GM18519 (cell line): ENCODE measurements around the gene ZNF436.

Source experiments
- ATAC-seq: cut with Tn5 transposase; IDR thresholded peaks from one replicate; pipeline ENCODE4 v1.9.1; 2021; ENCODE audit warnings: mild to moderate bottlenecking, moderate library complexity; ENCODE audit not compliant: unreplicated experiment, low FRiP score

Gene ZNF436

DNA sequence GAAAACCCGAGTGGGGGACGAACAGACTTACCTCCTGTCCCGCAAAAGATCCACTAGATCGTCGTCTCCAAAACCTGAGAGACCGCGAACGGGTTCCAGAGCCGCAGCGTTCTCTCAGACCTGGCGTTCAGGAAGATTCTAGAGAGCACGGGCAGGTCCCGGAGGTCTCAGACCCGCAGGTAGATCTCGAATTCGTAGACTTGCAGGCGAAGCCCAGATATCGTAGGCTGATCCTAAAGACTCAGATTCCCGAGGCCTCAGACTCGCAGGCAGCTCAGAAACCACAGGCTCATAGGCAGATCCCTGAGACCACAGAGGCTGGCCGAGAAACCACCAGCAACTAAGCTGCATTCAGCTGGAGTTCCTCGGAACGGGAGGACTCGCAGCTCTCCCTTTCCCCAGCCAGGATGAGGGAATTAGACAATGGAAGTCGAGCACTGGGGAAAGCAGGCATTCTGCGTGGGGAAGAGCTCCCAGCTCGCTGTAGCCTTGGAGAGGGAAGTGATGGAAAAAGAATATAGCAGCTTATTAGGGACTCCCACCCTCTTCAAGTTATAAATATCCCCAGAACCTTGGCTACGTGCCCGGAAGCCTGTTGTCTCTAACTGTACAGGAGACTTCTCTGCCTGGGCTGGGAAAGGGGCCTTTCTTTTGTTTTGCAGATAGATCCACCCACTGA is at the start of gene ZNF436:
TSS of gene ZNF436 (minus strand) at position 502 of the 679 bp plus-strand sequence. CDS start 1,831 bp downstream, outside the sequence.
- ATAC-seq: no peak

DNA sequence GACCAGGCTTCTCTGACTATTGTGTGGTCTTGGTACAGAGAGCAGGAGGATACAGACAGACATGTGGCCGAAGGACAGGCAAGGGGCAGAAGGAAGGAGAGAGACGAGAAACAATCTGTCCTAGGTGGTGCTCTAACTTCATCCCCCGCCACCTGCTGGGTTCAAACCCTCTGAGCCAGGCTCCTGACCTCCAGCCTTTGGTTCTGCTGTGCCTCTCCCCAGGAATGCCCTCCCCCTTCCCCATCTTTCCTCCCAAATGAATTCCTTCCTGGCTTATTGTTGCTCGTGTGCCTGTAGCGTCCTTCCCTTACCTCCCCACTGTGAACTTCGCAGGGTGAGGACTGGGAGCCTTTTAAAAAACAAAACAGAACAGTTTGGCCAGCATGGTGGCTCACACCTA is 49.5 kb upstream of the ZNF436 start:
- ATAC-seq: no peak

DNA sequence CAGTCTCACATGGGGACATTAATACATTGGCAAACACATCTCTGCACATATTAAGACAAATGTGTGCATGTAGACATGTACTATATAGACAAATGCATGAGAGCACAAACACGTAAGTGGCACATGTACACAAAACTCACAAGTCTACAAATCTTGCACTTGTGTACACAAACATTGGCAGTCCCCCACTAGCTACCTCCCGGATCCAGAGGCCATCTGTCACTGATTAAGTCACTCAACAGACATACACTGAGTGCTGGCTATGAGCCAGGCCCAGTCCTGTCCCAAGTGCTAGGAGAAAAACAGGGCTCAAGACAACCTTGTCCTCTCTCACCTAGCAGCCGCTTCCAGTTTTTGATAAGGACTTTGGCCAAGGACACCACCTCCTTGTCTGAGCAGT is 47.9 kb upstream of the ZNF436 start:
- no peak for ATAC-seq

DNA sequence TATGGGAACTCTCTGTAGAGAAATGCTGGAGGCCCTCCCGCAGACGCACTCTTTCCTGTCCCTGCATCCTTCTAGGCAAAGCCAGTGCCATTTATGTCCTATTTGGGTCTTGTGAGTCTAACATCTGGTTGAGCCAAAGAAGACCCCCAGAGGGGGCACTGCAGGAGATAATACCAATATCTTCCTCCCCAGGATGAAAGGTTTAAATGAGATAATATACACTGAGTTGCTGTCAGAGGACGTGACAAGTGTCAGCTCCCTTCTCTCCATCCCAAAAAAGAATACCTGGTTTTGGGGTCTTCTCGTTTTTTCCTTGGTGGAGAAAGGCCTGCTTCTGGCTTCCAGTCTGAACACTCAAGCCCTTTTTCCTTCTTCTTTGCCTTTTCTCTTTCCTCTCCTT is 47.3 kb upstream of the ZNF436 start:
- ATAC-seq: no peak

DNA sequence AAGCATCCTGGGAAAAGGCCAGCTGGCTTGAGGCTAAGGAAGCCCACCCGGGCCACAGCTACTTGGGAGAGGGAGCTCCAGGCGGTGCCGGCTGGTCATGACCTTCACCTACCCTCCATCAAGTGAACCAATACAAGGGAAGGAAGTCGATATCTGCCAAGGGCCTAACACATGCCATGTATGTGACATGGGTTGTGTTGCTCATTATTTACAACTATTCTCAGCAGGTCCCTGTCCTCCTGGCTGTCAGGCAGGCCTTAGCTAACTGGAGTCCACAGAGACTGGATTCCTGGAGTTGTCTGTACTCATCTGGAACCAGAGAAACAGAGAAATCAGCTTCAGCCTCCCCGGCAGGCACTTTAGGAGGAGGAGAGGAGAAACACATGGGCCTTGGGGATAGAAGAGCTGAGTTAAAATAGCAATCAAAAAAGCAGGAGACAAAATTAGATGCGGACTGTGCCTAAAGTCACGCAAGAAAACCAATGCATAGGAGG is 39.2 kb upstream of the ZNF436 start:
- no peak for ATAC-seq

DNA sequence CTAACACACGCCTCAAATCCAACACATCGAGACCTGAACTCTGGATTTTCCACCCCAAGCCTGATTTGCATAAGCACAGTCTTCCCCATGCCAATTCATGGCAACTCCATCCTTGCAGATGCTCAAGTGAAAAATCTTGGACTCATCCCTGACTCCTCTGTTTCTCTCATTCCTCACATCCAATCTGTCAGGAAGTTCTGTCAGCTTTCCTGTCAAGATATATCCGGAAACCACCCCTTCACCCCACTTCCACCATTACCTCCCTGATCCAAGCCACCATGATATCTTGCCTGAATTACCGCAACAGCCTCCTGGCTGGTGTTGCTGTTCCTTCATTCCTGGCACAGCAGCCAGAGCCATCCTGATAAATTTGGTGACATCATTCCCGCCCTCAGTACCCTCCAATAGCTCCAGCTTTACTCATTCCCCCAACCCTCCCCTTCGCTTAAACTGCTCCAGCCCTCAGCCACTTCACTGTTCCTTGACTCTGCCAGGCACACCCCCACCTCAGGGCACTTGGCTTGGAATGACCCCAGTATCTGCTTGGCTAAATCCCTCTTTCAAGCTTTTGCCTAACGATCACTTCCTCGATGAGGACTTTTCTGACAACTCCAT is 37.5 kb upstream of the ZNF436 start:
- no peak for ATAC-seq

DNA sequence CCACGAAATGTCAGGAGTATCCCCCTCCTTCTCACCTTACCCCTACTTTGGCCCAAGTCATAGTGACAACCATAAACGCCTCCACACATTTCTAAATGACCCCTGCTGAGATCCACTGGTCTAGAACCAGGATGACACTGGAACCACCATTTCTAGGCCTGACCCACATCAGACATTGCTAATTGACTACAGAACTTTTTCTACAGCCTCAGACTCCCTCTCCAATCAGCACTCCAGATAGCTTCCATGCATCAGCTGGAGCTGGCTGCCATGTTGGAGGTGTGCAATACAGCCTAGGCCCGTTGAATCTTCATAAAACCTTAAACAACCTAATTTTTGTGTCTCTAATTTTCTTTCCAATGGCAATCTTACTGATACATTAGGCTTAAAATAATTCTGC is 36.3 kb upstream of the ZNF436 start:
- ATAC-seq: no peak

DNA sequence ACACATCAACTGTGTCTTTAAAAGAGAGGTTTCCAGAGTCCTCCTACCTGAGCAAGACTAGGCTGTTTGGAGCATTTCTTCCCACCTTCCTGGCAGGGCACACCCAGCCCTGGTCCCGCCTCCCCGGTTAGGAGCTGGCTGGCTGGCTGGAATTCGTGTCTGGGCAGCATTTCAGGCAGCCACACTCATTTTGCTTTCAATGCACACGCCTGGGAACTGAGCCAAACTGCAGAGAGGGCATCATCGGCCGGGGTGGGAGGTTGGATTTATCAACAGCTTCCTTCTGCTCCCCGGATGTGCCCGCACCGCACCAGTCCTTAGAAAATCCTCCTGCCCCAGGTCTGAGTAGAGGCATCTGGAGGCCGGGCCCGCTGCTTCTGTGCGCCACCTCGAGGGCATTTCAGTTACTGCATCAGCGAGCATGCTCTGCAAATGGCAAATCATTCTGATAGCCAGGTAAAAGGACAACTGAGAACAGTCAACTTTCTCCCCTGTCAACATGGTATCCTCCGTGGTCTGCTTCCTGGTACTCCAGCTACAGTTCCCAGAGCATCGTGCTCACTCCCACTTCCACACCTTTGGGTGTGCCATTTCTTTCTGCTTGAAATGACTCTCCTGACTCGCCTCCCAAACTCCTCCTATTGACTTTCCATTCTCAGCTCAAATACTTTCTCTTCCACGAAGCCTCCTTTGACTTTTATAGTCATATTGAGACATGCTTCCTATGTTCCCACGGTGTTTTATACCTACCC is 34.3 kb upstream of the ZNF436 start:
- no peak for ATAC-seq

DNA sequence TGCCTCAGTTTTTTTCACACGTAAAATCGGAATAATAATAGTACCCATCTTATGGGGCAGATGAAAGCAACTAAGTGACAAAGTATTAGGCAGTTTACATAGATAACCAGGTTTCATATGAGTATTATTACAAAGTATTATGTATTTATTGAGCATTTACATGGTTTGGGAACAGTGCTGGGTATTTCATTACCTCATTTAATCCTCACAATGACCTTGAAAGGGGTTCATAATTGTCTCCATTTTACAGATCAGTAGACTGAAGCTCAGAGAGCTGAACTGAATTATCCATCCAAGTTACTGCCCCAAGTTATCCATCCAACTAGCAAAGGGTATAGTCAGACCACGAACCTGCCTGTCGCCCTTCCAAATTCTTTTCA is 33.7 kb upstream of the ZNF436 start:
- no peak for ATAC-seq

DNA sequence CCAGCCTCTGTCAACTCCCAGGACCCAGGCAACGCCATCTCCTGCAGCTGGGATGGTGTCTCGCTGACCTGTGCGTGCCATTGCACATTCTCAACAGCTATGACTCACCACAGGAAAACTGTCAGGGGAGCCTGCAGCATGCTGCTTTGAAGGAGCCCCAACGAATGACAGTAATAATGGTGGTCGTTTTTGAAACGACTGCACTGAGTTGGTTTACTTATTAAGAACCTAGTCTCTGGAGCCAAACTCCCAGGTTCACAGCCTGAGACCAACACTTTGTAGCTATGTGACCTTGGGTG is 33.4 kb upstream of the ZNF436 start:
- no peak for ATAC-seq

DNA sequence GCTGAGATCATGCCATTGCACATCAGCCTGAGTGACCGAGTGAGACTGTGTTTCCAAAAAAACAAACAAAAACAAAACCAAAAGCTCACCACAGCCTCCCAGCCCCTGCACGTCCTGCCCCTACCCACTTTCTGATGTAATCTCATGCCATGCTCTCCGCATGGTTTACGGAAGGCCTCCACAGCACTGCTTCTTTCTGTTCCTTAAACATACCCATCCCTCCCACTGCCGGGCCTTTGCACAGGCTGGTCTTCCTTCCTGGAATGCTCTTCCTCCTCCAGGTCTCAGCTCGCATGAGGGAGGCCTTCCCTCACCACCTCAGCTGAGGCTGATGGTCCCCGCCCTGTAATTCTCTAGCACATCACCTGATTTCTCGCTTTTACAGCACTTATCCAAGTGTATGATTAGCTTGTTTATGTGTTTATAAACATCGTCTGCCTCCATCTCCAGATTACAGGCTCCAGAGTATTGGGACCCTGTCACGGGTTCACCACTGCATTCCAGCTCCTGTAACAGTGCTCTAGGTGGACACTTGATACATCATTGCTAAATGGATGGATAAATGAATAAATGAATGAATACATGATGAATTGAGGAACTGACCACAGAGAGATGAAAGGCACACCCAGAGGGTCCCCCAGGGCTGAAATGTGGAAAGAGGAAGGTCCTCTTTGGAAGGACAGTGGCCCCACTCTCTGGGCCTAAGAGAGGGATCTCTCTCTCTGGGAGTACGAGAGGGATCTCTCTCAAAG is 32.8 kb upstream of the ZNF436 start:
- no peak for ATAC-seq

DNA sequence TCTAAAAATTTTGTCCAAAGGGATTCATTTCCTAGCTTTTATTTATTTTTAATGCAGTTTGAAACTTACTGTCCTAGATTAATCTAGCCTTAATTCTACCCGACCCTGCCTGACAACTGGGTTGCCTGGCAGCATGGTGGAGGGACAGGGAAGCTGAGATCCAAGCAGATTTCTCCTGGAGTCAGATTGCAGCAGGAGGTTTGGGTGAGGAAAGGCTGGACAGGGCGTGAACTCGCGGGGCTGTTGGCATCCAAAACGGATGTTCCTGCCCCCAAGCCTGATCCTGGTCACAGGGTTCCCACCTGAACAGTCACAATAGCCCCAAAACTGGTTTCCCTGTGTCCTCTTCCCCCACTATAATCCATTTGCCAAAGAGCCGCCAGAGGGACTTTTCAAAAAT is 31.7 kb upstream of the ZNF436 start:
- ATAC-seq: no peak

DNA sequence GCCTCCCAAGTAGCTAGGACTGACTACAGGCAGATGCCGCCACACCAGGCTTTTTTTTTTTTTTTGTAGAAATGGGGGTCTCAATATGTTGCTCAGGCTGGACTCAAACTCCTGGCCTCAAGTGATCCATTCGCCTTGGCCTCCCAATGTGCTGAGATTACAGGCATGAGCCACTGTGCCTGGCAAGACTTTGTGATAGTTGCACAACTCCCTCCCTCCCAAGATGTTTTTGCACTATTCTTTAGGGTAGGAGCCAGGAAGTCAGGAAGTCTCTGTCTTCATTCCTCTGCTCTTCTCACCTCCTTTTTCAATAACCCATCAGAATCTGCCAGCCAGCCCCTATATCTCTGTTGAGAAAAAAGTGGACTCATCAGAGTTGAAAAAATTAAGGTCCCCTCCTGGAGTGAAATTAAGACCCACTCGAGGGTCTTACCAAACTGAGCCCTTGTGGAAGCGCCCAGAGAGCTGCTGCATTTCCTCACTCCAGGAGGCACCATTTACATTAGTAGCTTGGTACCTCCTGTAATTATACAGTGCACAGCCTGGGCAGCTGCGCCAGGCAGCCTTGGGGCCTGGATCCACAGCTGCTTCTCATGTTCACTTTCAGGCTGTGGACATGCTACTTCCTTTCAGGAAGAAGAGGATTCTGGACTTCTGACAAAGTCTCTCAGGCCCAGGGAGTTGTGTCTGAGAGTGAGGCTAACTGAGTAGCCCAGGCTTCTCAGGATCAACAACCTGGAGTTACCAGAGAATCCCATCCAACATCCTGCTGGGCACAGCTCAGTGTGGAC is 30.9 kb upstream of the ZNF436 start:
- no peak for ATAC-seq

DNA sequence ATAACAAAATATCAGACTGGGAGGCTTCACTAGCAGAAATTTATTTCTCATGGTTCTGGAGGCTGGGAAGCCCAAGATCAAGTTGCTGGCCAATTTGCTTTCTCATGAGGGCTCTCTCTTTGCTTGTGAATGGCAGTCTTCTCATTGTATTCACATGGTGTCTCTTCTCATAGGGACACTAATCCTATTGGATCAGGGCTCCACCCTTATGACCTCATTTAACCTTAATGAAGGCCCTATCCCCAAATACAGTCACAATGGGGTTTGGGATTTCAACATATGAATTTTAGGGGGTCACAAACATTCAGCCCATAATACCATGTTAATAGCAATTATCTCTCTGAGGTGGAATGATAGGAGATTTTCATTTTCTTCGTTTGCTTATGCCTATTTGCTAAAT is 29.6 kb upstream of the ZNF436 start:
- ATAC-seq: no peak

DNA sequence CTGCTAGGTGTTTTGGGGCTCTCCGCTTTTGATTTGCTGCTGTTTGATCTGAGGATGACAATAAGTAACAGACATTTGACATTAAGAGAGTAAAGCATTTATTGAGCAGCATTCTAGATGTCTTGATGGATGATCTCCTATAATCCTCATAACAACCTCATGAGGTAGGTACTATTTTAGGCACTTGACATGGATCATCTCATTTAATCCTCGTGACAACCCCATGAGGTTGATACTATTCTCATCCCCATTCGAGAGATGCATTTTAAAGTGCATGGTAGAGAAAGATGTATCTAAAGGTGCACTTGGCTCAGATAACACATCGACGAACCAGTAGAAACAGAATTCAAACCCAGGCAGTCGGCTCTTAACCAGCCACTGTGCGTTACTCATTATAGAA is 28.3 kb upstream of the ZNF436 start:
- ATAC-seq: no peak

DNA sequence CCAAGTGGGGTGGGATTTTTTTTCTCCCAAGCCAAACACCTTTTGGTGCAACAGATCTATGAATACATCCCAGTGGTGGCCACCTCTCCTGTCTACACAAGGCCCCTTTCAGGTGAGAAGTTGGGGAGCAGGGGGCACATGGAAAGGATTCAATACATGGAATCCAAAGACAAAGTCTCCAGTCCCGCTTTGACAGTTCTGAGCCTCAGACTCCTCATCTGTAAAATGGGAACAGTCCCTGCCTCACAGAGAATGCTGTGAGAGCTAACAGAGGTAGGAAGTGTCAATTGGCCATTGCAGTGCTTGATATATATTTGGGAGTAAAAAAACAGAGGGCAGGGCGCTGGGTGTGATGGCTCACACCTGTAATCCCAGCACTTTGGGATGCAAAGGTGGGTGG is 26.7 kb upstream of the ZNF436 start:
- no peak for ATAC-seq

DNA sequence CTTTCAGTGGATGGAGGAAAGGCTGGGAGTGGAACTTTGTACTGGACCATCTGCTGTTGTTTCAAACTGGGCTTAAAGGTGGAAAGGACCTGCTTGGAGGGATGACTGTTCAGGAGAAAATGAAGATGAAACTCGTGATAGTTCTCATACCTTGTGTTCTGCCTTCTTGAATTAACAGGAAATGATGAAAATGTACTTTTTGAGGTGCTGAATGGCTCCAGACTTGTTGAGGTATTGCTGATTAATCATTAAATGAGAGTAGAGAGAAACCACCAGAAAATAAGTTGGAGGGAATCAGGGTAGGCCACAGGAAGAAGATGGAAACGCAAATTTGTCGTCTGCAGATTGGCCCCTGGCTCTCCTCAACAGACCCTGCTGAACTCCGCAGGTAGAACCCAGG is 26.2 kb upstream of the ZNF436 start:
- ATAC-seq: no peak

DNA sequence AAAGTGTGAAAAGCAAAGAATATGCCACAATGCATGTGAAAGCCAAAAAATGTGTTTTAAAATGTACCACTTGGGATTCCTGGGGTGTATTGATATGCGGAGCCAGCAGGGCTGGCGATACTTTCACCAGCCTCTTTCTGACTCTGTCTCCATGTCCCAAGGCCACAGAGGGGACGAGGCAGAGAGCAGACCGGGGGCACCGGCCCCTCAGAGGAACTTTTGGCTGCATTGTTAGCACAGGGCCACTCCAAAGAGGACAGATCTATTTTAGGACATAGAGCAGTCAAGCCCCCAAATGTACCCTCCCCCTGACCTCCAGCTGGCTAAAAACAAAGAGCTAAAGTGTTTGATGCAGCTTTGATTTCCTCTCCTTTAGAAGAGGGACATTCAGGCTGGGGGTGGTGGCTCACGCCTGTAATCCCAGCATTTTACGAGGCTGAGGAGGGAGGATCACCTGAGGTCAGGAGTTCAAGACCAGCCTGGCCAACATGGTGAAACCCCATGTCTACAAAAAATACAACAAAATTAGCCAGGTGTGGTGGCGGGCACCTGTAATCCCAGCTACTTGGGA is 25.6 kb upstream of the ZNF436 start:
- no peak for ATAC-seq

DNA sequence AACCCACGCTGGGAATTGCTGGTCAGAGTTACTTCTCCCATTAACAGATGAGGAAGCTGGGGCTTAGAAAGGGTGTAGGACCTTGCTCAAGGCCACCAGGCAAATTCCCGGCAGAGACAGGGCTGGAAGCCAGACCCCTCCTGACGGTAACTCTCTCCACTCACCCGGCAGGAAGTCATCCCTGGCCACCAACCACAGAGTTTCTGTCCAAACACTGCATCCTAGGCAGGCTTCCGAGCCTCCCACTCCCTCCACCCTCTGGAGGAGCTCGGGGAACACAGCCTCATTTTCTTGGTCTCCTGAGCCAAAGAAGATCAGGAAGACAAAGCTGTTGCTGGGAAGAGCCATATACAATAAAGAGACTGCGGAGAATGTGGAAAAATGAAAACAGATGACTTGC is 25.0 kb upstream of the ZNF436 start:
- no peak for ATAC-seq

DNA sequence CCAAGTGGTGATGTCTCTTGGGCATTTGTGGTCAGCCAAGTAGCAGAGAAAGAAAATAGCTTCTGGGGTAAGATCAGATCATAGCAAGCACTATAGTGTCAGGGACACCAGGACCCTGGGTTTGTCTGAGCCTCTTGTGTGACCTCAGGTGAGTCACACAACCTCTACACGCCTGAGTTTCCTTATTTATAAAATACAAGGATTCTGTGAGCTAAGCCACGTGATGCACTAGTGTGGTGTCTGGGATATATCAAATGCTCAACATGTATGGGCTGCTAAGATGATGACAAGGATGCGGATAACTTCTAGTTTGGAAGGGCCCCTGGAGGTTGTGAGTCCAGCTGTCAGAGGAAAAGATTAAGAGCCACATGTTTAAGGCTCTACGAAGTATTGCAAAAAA is 24.5 kb upstream of the ZNF436 start:
- no peak for ATAC-seq
